Measurements from ENCODE around the gene EDEM1. TPM values are rescaled to one million over a fixed set of nuclear protein-coding genes. Genes with fewer than 3 reads are reported as not detected.

The EDEM1 gene
- total RNA-seq, 4 donors from 2014 or later: 17.1 to 58.4 (median 37.7) TPM

GRCh38 chr3:5222283-5223005 is 34.9 kb downstream of the EDEM1 start:
- H3K27ac ChIP-seq: no peak overlapping the region
- H3K27me3 ChIP-seq: no peaks in the 10 kb centered on the region
- peaks cover 0 to 5% of the 10 kb centered on the region in 2 donors for H3K4me1 ChIP-seq
- no peaks in the 10 kb centered on the region for H3K9me3 ChIP-seq
- TF ChIP-seq CTCF (IDR thresholded peaks at IDR 0.05) (no peak), POLR2A (IDR thresholded peaks at IDR 0.05) (no peak)
- H3K36me3 ChIP-seq: no peaks in the 10 kb centered on the region
- no peak overlapping the region for H3K4me3 ChIP-seq
- intact Hi-C loops (cut with DNase I; ENCODE audit: low total_unique reads): no loop called here
- no peak for DNase-seq

- Histone ChIP-seq H3K9me3 (no peaks in the 10 kb centered on the region), H3K27me3 (no peaks in the 10 kb centered on the region), H3K4me1 (no peaks in the 10 kb centered on the region), H3K4me3 (no peak overlapping the region), H3K36me3 (no peaks in the 10 kb centered on the region), H3K27ac (no peak overlapping the region)
- no peak for TF ChIP-seq POLR2A (IDR thresholded peaks at IDR 0.05)
- peak in 3 of 4 experiments; percentile 22 to 44 (median 33) for TF ChIP-seq CTCF (IDR thresholded peaks at IDR 0.05)
- intact Hi-C loops (cut with DNase I; ENCODE audit: low total_unique reads): no loop called here
- DNase-seq: no peak
Measured at GRCh38 chr3:5226783-5227182, 39.3 kb downstream of the EDEM1 start.

DNA sequence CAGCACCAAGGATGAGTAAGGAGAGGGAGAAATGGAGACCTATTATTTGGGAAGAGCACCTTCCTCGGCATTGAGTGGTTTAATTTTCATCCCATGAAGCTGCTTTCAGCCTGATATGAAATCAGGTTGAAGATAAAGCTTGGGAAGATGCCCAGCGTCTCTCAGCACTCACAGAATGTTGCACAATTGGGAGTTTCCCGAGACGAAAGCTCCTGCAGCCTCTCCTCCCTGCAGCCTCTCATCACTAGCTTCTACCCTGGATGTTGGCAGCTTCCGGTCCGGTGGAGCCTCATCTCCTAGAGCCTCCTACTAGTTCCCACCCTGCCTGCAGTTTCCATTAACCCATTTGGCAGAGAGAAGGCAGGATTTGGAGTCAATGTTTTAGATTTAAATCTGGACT is 40.3 kb downstream of the EDEM1 start:
- intact Hi-C loops (cut with DNase I; ENCODE audit: low total_unique reads): no loop called here
- Histone ChIP-seq H3K36me3 (no peaks in the 10 kb centered on the region), H3K27me3 (no peaks in the 10 kb centered on the region), H3K4me1 (no peaks in the 10 kb centered on the region), H3K27ac (no peak overlapping the region), H3K9me3 (no peaks in the 10 kb centered on the region), H3K4me3 (no peak overlapping the region)
- TF ChIP-seq CTCF (IDR thresholded peaks at IDR 0.05) (no peak), POLR2A (IDR thresholded peaks at IDR 0.05) (no peak)
- DNase-seq: no peak

GRCh38 chr3:5229414-5229813 is 41.9 kb downstream of the EDEM1 start:
- no peak overlapping the region for H3K27ac ChIP-seq
- H3K4me3 ChIP-seq: no peak overlapping the region
- H3K9me3 ChIP-seq: no peaks in the 10 kb centered on the region
- DNase-seq: no peak
- no peaks in the 10 kb centered on the region for H3K27me3 ChIP-seq
- intact Hi-C loops (cut with DNase I; ENCODE audit: low total_unique reads): no loop called here
- H3K36me3 ChIP-seq: no peaks in the 10 kb centered on the region
- TF ChIP-seq CTCF (IDR thresholded peaks at IDR 0.05) (no peak), POLR2A (IDR thresholded peaks at IDR 0.05) (no peak)
- no peaks in the 10 kb centered on the region for H3K4me1 ChIP-seq

GRCh38 chr3:5231074-5231473 is 43.6 kb downstream of the EDEM1 start:
- Histone ChIP-seq H3K4me3 (no peak overlapping the region), H3K4me1 (no peaks in the 10 kb centered on the region), H3K27me3 (no peaks in the 10 kb centered on the region), H3K27ac (no peak overlapping the region), H3K36me3 (no peaks in the 10 kb centered on the region), H3K9me3 (no peaks in the 10 kb centered on the region)
- intact Hi-C loops (cut with DNase I; ENCODE audit: low total_unique reads): no loop called here
- no peak for TF ChIP-seq CTCF (IDR thresholded peaks at IDR 0.05)
- TF ChIP-seq POLR2A (IDR thresholded peaks at IDR 0.05): no peak
- no peak for DNase-seq

All from uterus (tissue), 4 donors.